Ramos (cell line): ENCODE data around the gene CRTC2.
"Not testable (repeated sequence)": the region's sequence is repeated elsewhere in the genome, so short reads cannot be mapped to it uniquely, and the experiment has no call there.

Experiments used
- in situ Hi-C: fragments of 300-500 bp; cut with MboI; formaldehyde crosslinking; loops from one replicate; pipeline ENCODE4 v1.14.3; 2022; ENCODE audit warnings: low sequenced_read_pairs; ENCODE audit not compliant: unreplicated experiment

CRTC2 gene

DNA sequence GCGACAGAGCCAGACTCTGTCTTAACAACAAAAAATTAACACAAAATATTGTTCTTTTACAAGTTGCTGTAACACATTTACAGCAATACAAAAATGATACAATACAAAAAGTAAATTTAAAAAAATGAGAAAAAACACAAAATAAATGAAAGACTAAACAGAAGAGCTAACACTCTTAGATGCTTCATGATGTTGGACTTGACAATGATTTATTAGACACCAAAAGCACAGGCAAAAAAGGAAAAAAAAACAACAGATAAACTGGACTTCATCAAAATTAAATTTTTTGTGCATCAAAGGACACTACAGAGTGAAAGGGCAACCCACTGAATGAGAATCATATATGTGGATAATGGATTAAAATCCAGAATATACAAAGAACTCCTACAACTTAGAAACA is 52.0 kb downstream of the CRTC2 start:
- in situ Hi-C loops, result no loop called here

DNA sequence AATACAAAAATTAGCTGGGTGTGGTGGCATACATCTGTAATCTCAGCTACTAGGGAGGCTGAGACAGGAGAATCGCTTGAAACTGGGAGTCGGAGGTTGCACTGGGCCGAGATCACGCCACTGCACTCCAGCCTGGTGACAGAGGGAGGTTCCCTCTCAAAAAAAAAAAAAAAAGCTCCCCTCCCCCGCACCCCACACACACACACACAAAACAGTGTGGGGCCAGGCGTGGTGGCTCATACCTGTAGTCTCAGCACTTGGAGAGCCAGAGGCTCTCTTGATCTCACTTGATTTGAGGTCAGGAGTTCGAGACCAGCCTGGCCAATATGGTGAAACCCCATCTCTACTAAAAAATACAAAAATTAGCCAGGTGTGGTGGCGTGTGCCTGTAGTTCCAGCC is 52.5 kb downstream of the CRTC2 start:
- in situ Hi-C loops, result not testable (repeated sequence)

DNA sequence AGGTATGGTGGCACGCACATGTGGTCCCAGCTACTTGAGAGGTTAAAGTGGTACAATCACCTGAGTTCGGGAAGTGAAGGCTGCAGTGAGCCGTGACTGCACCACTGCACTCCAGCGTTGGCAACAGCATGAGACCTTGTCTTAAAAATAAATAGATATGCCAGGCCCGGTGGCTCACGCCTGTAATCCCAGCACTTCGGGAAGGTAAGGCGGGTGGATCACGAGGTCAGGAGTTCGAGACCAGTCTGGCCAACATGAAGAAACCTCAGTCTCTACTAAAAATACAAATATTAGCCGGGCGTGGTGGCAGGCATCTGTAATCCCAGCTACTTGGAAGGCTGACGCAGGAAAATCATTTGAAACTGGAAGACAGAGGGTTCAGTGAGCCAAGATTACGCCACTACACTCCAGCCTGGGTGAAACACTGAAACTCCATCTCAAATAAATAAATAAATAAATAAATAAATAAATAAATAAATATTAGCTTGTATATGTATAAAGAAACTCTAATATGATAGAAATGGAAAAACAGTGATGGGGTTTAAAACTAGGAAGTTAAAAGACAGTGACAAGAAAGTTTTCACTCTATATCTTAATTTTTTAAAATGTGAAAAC is 54.5 kb downstream of the CRTC2 start:
- in situ Hi-C loops, result no loop called here

GRCh38 chr1:153899509-153899908 is 58.9 kb downstream of the CRTC2 start:
- in situ Hi-C loops, result no loop called here
